DMS53 treated with DMSO at 0.1 percent for 48 hours (cell line): Measurements from ENCODE around the gene CRYGC.

Experiments used
- DNase-seq: peaks from one replicate; lab custom pipeline; 2025; ENCODE audit not compliant: unreplicated experiment; lab: John Stamatoyannopoulos, UW

CRYGC gene

DNA sequence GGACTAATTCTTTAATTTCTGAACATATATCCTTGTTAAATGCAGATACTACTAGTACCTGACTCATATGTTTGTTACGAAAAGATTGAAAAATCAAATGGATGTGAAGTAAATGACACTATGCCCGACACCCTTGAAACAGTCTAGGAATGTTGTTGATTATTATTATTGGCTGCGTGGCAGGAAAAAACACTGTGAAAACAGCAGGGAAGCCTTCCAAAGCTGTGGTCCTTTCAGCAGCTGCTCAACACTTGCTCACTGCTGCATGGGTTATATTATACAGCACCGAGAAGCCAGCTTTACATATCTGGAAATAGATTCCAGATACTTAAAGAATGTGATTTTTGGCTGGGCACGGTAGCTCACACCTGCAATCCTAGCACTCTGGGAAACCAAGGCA lies 31.8 kb downstream of the CRYGC start:
- no peak for DNase-seq

DNA sequence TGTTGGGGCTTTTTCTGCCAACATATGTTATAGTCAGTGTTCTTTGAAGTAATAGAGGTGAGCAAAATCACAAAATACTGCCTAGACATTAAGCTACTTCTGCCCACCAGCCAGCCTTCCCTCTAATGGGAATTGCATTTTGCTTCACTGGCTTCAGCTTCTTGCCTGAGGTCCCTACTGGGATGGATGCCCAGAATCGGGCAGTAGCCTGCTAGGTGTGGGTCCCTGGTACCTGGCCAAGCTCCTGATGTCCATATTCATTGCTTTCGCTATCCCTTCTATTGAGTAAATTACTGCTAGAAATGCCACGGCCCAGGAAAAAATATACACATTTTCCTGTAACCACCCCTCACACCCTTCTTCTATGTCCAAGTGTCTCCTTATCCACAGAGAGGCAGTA lies 32.3 kb downstream of the CRYGC start:
- DNase-seq: no peak

DNA sequence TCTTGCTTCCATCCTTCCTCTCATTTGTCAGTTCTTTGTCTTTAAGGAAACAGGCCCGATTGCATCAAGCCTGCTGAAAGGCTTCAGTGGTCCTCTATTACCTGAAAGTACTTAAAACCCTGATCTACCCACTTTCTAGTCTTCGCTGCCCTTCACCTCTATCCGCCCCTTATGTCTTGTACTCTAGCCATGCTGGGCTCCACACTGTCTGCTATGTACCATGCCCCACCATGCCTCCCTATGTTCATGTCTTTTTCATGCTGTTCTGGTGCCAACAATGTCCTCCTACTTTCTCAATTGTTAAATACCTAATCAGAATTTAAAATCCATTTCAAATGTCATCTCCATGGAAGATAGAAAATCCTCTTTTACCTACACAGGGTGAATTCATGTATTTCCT lies 33.5 kb downstream of the CRYGC start:
- no peak for DNase-seq

DNA sequence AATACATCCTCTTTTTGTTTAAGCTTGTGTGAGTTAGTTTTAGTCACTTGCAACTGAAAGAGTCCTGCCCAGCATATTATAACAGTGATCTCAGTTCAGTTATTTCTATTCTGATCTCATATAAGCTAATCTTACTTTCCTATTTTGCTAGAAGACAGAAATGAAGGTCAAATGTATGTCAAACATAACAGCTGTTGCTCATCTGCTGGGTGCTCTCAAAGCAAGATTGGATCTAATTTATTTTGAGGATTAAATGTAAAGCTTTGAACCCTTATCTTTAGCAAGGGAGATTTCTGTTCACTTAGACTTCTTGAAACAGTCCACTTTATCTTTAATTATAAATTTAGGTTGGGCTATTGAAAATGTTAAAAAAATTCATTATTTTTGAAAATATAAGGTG lies 36.5 kb downstream of the CRYGC start:
- DNase-seq: no peak

DNA sequence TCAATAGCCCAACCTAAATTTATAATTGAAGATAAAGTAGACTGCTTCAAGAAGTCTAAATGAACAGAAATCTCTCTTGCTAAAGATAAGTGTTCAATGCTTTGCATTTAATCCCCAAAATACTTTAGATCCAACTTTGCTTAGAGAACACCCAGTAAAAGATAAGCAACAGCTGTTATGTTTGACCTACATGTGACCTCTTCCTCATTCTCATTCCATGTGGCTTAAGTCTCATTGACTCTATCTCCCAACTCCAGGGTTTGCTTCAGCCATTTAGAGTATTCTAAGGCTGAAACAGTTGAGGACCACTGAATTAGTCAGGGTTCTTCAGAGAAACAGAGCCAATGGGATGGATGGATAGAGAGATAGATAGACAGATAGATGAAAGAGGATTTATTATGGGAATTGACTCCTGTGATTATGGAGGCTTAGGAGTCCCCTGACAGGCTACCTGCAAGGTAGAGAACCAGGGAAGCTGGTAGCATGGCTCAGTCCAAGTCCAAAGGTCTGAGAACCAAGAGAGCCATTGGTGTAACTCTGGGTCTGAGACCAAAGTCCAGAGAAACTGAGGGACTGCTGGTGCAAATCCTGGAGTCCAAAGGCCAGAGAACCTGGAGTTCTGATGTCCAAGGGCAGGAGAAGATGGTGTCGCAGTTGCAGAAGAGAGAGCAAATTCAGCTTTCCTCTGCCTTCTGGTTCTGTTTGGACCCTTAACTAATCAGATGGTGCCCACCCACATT lies 37.4 kb downstream of the CRYGC start:
- DNase-seq: no peak

DNA sequence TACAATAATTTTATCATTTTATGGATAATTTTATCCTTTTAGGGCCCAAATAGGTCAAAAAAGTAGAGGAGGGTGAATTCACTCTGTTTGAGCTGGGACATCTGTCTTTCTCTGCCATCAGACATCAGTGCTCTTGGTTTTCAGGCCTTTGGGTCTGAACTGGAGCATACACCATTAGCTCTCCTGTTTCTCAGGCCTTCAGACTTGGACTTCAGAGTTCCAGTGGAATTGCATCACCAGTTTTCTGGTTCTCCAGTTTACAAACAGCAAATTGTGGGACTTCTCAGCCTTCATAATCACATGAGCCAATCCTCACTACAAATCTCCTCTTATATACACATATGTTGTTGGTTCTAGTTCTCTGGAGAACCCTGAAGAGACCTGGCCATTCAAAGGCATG lies 39.2 kb downstream of the CRYGC start:
- DNase-seq: no peak

DNA sequence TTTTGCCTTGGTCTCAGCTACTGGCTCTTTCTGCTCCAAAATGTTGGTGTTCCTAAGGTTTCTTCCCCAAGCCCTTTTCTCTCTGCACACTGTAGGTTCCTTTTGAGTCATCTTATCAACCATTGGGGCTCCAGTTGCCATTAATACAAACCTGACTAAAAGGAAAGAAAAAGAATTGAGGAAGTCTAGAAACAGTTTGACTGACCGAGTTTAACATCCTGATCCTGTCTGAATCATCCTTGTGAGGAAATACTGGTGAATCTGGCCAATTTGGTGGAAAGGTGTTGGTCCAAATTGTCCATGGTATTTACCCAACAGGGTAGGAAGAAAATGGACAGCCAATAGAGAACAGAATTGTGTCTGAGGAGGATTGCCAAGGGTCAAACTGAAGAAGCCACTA lies 43.6 kb downstream of the CRYGC start:
- DNase-seq: no peak

DNA sequence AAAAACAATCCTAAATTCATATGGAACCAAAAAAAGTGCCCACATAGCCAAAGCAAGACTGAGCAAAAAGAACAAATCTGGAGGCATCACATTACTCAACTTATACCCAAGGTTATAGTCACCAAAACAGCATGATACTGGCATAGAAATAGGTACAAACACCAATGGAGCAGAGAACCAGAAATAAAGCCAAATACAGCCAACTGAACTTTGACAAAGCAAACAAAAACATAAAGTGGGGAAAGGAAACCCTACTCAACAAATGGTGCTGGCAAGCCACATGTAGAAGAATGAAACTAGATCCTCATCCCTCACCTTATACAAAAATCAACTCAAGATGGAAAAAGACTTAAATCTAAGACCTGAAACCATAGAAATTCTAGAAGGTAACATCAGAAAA lies 45.8 kb downstream of the CRYGC start:
- DNase-seq: no peak
